HG03159 (cell line): ENCODE results near the gene PATE3.

ENCODE experiments used
- ATAC-seq: cut with Tn5 transposase; IDR thresholded peaks from one replicate; pipeline ENCODE4 v1.9.1; 2021; ENCODE audit warnings: mild to moderate bottlenecking, moderate library complexity; ENCODE audit not compliant: unreplicated experiment

PATE3 gene

DNA sequence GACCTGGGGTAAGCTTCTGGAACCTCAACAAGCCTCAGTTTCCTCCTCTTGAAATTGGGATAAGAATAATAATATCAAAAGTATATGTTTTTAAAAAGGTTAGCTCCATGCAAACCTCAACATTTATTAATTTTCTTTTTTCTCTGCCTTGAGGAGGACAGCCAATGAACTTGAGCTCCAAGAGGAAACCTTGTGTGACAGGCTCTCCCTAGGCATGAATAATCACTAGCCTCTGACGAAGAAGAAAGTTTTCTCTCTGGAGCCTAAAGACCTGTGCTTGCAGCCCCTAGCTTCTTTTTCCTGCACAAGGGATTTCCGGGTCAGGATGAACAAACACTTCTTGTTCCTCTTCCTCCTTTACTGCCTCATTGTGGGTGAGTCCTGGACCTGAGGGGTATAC lies at the start of gene PATE3:
Gene PATE3, plus strand, starts transcription at position 301 of the 400 bp plus-strand sequence. Its CDS starts 25 bp downstream, at position 326.
- no peak for ATAC-seq

DNA sequence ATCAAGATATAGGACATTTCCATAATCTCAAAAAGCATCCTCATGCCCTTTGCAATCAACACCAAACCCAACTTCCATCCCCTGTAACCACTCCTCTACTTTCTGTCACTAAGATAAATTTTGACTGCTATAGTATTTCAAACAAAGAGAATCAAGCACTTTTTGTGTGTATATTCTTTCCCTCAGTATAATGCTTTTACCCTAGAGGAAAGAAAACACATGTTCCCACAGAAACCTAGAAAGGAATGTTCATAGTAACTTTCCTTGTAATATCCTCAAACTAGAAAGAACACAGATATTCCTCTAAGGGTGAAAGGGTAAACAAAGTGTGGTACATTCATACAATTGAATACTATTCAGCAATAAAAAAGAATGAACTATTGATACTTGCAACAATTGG lies 47.3 kb upstream of the PATE3 start:
- no peak for ATAC-seq

DNA sequence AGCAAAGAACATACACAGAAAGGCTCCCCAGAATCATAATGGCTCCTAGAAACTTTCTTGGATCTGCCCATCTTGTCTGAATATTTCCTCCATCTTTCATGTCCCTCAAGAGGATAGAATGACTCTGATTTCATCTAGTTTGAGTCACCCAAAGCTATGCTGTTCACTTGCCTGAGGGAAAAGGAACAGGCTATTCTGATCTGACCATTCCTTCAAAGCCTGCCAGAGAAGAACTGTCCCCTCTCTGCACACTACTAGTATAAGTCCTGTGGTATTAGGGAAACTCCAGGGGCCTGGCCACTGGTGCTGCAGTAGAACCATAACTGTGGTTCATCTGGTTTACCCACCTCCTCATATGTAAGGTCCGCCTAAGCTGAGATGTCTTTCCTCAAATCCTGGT lies 44.2 kb upstream of the PATE3 start:
- ATAC-seq, result no peak

DNA sequence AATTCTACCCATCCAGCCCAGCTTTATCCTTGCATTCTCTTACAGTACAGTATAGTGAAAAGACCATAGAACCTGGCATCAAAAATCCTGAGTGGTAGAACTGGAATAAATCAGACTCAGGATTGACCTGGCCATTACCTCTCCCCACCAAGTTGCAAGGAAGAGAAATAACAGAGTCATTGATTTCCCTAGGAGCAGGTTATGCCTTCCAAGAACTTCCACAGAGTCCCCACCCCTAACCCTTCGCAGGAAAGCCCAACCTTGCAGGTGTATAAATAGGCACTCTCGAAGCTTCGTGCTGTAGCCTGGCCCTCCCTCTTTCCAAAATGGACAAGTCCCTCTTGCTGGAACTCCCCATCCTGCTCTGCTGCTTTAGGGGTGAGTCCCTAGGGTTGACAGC lies 41.9 kb upstream of the PATE3 start, which contains the start of gene PATE1:
Gene PATE1, plus strand, starts transcription at position 301 of the 400 bp plus-strand sequence. Its CDS starts 26 bp downstream, at position 327.
- ATAC-seq, result no peak

DNA sequence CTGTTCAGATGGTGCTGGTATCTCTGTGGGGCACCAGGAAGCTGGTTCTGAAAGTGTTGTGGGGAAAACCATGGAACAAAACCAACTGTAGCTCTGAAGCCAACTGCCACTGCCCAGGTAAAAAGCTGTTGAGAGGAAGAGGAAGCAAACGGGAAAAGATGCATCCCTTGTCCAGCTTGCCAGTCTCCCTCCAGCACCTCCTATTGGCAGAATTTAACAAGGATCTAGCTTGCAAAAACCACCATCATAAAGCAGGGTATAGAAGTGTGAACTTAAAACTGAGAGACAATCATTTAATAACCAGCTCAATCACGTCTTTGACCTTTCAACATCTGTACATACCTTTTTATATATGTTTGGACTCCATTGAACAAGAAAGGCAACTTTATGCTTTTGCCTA lies 37.3 kb upstream of the PATE3 start:
- no peak for ATAC-seq

DNA sequence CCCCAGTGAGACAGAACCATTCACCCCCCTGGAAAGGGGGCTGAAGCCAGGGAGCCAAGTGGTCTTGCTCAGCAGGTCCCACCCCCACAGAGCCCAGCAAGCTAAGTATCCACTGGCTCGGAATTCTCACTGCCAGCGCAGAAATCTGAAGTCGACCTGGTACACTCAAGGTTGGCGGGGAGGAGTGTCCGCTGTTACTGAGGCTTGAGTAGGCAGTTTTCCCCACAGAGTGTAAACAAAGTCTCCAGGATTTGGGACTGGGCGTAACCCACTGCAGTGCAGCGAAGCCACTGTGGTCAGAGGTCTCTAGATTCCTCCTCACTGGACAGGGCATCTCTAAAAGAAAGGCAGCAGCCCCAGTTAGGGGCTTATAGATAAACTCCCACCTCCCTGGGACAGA lies 31.9 kb upstream of the PATE3 start:
- no peak for ATAC-seq

GRCh38 chr11:125762445-125762844 lies 25.5 kb upstream of the PATE3 start:
- ATAC-seq, result no peak

DNA sequence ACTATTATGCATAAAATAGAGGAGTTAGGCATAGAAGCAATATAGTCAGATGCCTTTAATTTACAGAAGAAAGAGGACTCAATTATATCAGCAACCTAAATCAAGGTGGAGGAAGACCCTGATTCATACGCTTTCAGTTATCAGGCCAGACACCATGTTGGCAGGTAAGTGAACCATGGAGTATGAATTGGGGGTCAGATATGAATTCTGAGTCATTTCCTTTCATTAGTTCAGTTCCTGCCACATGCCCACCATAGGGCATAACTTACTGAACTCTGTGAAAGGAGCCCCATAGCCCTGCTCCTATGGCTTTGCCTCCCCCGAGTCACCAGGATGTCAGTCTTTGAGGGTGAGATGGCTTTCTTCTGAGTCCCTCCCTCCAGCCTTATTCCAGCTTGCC lies 24.4 kb upstream of the PATE3 start:
- no peak for ATAC-seq

- ATAC-seq, result no peak
Observed at GRCh38 chr11:125766251-125766650, 21.7 kb upstream of the PATE3 start.

DNA sequence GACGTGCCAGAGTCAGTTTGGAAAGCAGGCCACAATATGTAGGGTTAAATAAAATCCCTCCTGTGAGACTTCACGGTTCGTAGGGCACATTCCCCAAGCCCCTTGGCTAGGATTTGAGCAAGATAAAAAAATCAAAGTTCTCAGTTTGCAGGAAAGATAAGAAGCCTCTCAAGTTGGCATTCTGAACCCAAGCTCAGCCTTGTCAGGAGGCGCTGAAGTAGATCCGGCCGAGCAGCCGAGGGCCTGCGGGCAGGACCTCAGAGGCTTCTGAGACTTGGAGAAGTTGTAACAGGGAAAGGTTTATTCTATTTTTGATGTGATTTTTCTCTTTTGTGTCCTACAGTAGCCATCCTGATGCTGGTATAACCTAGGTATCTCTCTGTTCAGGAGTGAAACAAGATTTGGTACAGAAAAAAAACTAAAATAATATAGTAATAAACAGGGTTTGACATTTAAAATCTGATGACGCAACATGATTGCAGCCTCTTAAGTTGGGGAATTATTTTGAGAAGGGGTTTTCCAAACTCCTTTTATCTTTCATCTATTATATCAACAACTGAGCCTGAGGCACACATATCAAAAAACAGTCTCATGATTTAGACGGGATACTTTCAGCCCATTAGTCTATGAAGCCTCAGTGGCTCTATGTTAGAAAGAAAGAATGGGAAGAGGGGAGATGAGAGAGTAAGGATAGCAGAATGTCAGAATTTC lies 19.4 kb upstream of the PATE3 start:
- ATAC-seq, result no peak

DNA sequence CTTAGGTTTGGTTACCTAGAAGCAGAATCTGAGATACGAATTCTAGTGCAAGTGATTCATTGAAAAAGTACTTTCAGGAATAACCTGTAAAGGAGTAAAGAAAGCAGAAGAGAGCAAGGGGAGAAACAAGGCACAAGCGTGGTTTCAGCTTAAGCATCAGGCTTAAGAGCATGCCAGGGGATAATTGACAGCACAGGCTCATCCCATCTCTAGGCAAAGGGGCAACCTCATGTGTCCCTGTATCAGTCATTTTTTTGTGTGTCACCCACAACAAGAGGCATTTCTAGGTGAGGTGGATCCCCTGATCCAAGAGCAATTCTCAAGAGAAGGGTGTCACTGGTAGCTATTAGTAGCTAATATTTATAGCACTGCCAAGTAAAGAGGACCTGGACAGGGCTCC lies 17.3 kb upstream of the PATE3 start:
- no peak for ATAC-seq

GRCh38 chr11:125772834-125773505 lies 15.0 kb upstream of the PATE3 start:
- no peak for ATAC-seq

- ATAC-seq, result no peak
Observed at GRCh38 chr11:125773516-125773915, 14.4 kb upstream of the PATE3 start.

- ATAC-seq, result no peak
Observed at GRCh38 chr11:125777309-125777708, 10.6 kb upstream of the PATE3 start.

DNA sequence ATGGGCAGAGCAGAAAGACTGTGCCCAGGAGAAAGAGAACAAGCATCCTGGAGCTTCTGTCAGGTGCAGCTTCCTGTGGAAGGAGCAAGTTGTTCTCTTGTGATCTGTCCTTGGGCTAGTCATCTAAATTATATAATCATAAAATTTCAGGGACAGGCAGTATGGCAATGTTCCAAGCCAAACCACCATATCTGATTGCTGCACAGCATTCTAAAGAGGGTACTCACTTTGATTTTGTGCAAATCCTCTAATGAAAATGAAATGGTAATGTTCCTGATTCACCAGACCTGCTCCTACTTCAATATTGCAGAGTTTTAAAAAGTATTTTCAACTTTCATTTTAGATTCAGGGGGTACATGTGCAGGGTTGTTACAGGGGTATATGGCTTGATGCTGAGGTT lies 9.2 kb upstream of the PATE3 start, which contains the start of gene PATE2:
Gene PATE2, minus strand, starts transcription at position 101 of the 400 bp plus-strand sequence. Its CDS starts 55 bp downstream, at position 46.
- ATAC-seq, result no peak

DNA sequence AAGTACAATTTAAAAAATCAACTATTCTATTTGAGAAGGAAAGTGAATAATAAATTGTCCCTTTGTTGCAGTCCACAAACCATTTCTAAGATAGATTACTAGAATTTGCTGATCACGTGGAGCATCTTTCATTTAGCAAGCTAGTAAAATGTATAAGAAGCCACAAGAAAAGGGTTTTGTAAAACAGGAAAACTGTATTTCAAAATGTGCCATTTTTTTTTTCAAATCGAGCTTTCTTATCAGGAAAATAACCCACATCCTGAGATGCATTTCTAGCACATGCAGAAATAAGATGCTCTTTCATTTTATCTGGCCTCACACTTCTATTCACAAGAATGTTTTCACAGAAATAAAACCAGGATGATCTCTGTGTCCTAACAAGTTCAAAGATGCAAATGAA lies 3.2 kb upstream of the PATE3 start:
- ATAC-seq, result no peak

GRCh38 chr11:125790825-125791224 lies 2.9 kb downstream of the PATE3 start:
- no peak for ATAC-seq

- no peak for ATAC-seq
Observed at GRCh38 chr11:125797641-125798040, 9.7 kb downstream of the PATE3 start.

GRCh38 chr11:125799808-125800207 lies 11.9 kb downstream of the PATE3 start:
- ATAC-seq, result no peak

- no peak for ATAC-seq
Observed at GRCh38 chr11:125802387-125802786, 14.5 kb downstream of the PATE3 start.

GRCh38 chr11:125807909-125808308 lies 20.0 kb downstream of the PATE3 start:
- ATAC-seq, result no peak

- ATAC-seq, result no peak
Observed at GRCh38 chr11:125833016-125833415, 45.1 kb downstream of the PATE3 start, which contains the start of gene PATE4. TSS of gene PATE4 (plus strand) at chr11:125833316. CDS start at chr11:125833360, 44 bp downstream.
